Bronchial epithelial cell (primary cell): ENCODE results near the gene VPS36. TPM values are rescaled to one million over a fixed set of nuclear protein-coding genes. Genes with fewer than 3 reads are reported as not detected.
"Not testable (repeated sequence)": the region's sequence is repeated elsewhere in the genome, so short reads cannot be mapped to it uniquely, and the experiment has no call there.

Experiments
- DNase-seq: peaks from one replicate; pipeline ENCODE4 v3.0.0-alpha.2; 2010; ENCODE audit warnings: low read depth
- FAIRE-seq: peaks from 2 replicates; lab custom pipeline; 2011; peaks lifted over from hg19 to GRCh38; lab: Jason Lieb, UNC
- H3K27me3 ChIP-seq: 2 replicates; pipeline ENCODE4 v1.5.1; 2011; ENCODE audit warnings: low read length; ENCODE audit not compliant: control insufficient read depth, insufficient read depth
- H3K36me3 ChIP-seq: 2 replicates; pipeline ENCODE4 v1.5.1; 2011; ENCODE audit warnings: low read length; ENCODE audit not compliant: control insufficient read depth, insufficient read depth
- H3K4me3 ChIP-seq: 2 replicates; pipeline ENCODE4 v1.5.1; 2011; ENCODE audit warnings: mild to moderate bottlenecking, low read depth, low read length, control low read depth
- CTCF ChIP-seq: IDR thresholded peaks from 2 replicates; pipeline ENCODE4 v1.5.1; 2011; ENCODE audit warnings: mild to moderate bottlenecking, moderate library complexity, low read length, control low read depth, inconsistent platforms; ENCODE audit not compliant: insufficient read depth, severe bottlenecking
- total RNA-seq: library from RNA; depleted of rRNA; stranded (reverse); fragments of >200 nt; gene quantifications from 2 replicates; pipeline ENCODE4 v1.2.1, GENCODE V29; 2014

The VPS36 gene
- total RNA-seq, result 24.5 and 25.5 TPM in 2 replicates

- TF ChIP-seq CTCF, result peak; percentile 99
- no peaks in the 10 kb centered on the region for H3K27me3 ChIP-seq
- no peaks in the 10 kb centered on the region for H3K36me3 ChIP-seq
- FAIRE-seq, result no peak
- peak within 1 kb of the TSS; percentile 82 for H3K4me3 ChIP-seq
- peak; percentile 75 for DNase-seq
Measured at GRCh38 chr13:52450012-52450792, at the start of gene VPS36. TSS of gene VPS36 (minus strand) at chr13:52450634. CDS start at chr13:52450594, 40 bp downstream.

GRCh38 chr13:52497979-52498378, 47.5 kb upstream of the VPS36 start:
- H3K36me3 ChIP-seq, H3K27me3 ChIP-seq, FAIRE-seq, DNase-seq, H3K4me3 ChIP-seq: not testable (repeated sequence)

- H3K4me3 ChIP-seq, H3K27me3 ChIP-seq, DNase-seq, H3K36me3 ChIP-seq, FAIRE-seq: not testable (repeated sequence)
Measured at GRCh38 chr13:52494241-52494640, 43.8 kb upstream of the VPS36 start.

GRCh38 chr13:52491015-52491414, 40.6 kb upstream of the VPS36 start:
- peak; percentile 60 for FAIRE-seq
- not testable (repeated sequence) for DNase-seq, H3K36me3 ChIP-seq, H3K4me3 ChIP-seq, H3K27me3 ChIP-seq

GRCh38 chr13:52488763-52489162, 38.3 kb upstream of the VPS36 start:
- DNase-seq, H3K27me3 ChIP-seq, H3K4me3 ChIP-seq, H3K36me3 ChIP-seq, FAIRE-seq: not testable (repeated sequence)

GRCh38 chr13:52487078-52487477, 36.6 kb upstream of the VPS36 start:
- H3K4me3 ChIP-seq, H3K36me3 ChIP-seq, FAIRE-seq, DNase-seq, H3K27me3 ChIP-seq: not testable (repeated sequence)

GRCh38 chr13:52480677-52481428, 30.4 kb upstream of the VPS36 start:
- H3K36me3 ChIP-seq, H3K27me3 ChIP-seq, H3K4me3 ChIP-seq, DNase-seq: not testable (repeated sequence)
- peak; percentile 47 for FAIRE-seq

GRCh38 chr13:52468487-52468886, 18.1 kb upstream of the VPS36 start:
- not testable (repeated sequence) for FAIRE-seq, H3K36me3 ChIP-seq, DNase-seq, H3K4me3 ChIP-seq, H3K27me3 ChIP-seq

- H3K27me3 ChIP-seq, result no peaks in the 10 kb centered on the region
- FAIRE-seq, result no peak
Measured at GRCh38 chr13:52463526-52463925, 13.1 kb upstream of the VPS36 start.

More at GRCh38 chr13:52463526-52463925, 13.1 kb upstream of the VPS36 start:
- peaks cover 4% of the 10 kb centered on the region for H3K36me3 ChIP-seq
- no peak for DNase-seq
- no peak for TF ChIP-seq CTCF
- no peak overlapping the region for H3K4me3 ChIP-seq
